K562 (cell line): Measurements from ENCODE around the gene DTX1. TPM values are rescaled to one million over a fixed set of nuclear protein-coding genes. Genes with fewer than 3 reads are reported as not detected.

Experiments used
- ATAC-seq: fragments of 200-7000 bp; cut with Tn5 transposase; 3 replicates; pipeline ENCODE4 v1.9.1; 2020; ENCODE audit warnings: moderate library complexity
- BruUV-seq: library from RNA; stranded (reverse); fragments of 400-500 nt; replicated peaks from 2 replicates; lab custom pipeline; 2021; lab: Mats Ljungman, UMichigan
- CTCF ChIA-PET: fragments of 300-600 bp; formaldehyde crosslinking; extraction: SDS; loops from one replicate; lab custom pipeline; 2021; ENCODE audit warnings: low intra/inter-chr PET ratio; lab: Yijun Ruan, JAX
- POLR2A ChIA-PET: fragments of 300-600, 350-650 bp; sonication (Branson Sonifier 250); formaldehyde crosslinking; extraction: SDS; loops from one replicate; lab custom pipeline; 2021; ENCODE audit warnings: antibody characterized with exemption, inconsistent platforms; lab: Yijun Ruan, JAX
- DNase-seq, 4 experiments: peaks; one replicate each; pipeline versions ENCODE4 v3.0.0 to v3.0.0-alpha.2; 2011 to 2018; ENCODE audit warnings: low spot score in 3 of 4, mixed read lengths in 3 of 4; ENCODE audit errors: extremely low read depth in 1 of 4
- FAIRE-seq: peaks from 2 replicates; lab custom pipeline; 2011; peaks lifted over from hg19 to GRCh38; lab: Jason Lieb, UNC
- H2AFZ ChIP-seq: 2 replicates; pipeline ENCODE4 v1.6.0; 2011; ENCODE audit warnings: low read depth, low read length, control low read depth, inconsistent platforms
- H3K27ac ChIP-seq: fragments of 200-600 bp; 3 replicates; pipeline ENCODE4 v1.8.0; 2011; ENCODE audit warnings: low read depth, mild to moderate bottlenecking, control low read depth, inconsistent platforms, low read length, moderate library complexity, mixed read lengths; ENCODE audit errors: extremely low read depth
- H3K27me3 ChIP-seq, 2 experiments: fragments of 300-600 bp in 1 of 2; 2 replicates in 1 of 2; 3 replicates in 1 of 2; pipeline versions ENCODE4 v1.6.0 to v1.8.0; 2011; ENCODE audit warnings: inconsistent platforms in 2 of 2, low read length in 2 of 2, mild to moderate bottlenecking in 1 of 2, mixed read lengths in 1 of 2, moderate library complexity in 1 of 2; ENCODE audit not compliant: control insufficient read depth in 2 of 2, insufficient read depth in 2 of 2
- H3K36me3 ChIP-seq: fragments of 300-600 bp; 3 replicates; pipeline ENCODE4 v1.8.0; 2011; ENCODE audit warnings: mild to moderate bottlenecking, low read length, inconsistent platforms; ENCODE audit not compliant: control insufficient read depth, insufficient read depth
- H3K4me1 ChIP-seq, 2 experiments: fragments of 200-600 bp in 1 of 2; replicated peaks in 1 of 2; 2 replicates in 1 of 2; 3 replicates in 1 of 2; pipeline versions ENCODE4 v1.5.1 to v1.8.0; 2011; ENCODE audit warnings: inconsistent platforms in 2 of 2, low read length in 2 of 2, mild to moderate bottlenecking in 1 of 2, mixed read lengths in 1 of 2, moderate library complexity in 1 of 2; ENCODE audit not compliant: control insufficient read depth in 2 of 2, insufficient read depth in 2 of 2
- H3K4me2 ChIP-seq: 2 replicates; pipeline ENCODE4 v1.6.1; 2011; ENCODE audit warnings: low read length, control low read depth, inconsistent platforms, mixed read lengths; ENCODE audit not compliant: insufficient read depth
- H3K4me3 ChIP-seq: fragments of 200-600 bp; sonication (generic), shearing (Covaris generic); 2 replicates; pipeline ENCODE4 v1.5.1; 2016; ENCODE audit warnings: control low read depth, inconsistent platforms
- H3K79me2 ChIP-seq: fragments of 200-600 bp; 3 replicates; pipeline ENCODE4 v1.8.0; 2011; ENCODE audit warnings: low read length, inconsistent platforms; ENCODE audit not compliant: control insufficient read depth, insufficient read depth
- H3K9ac ChIP-seq, 2 experiments: 2 replicates each; pipeline versions ENCODE4 v1.6.0 to v1.6.1; 2011; ENCODE audit warnings: low read depth in 2 of 2, low read length in 2 of 2, control low read depth in 1 of 2, inconsistent platforms in 1 of 2, mild to moderate bottlenecking in 1 of 2, mixed read lengths in 1 of 2; ENCODE audit not compliant: insufficient read depth in 1 of 2
- H3K9me1 ChIP-seq: one replicate; pipeline ENCODE4 v1.6.0; 2011; ENCODE audit warnings: inconsistent platforms, mild to moderate bottlenecking, low read length, moderate library complexity; ENCODE audit not compliant: control insufficient read depth, insufficient read depth
- H3K9me3 ChIP-seq: replicated peaks from 2 replicates; pipeline ENCODE4 v1.5.1; 2011; ENCODE audit warnings: low read depth, low read length, inconsistent platforms; ENCODE audit not compliant: control insufficient read depth, insufficient read depth
- H4K20me1 ChIP-seq: replicated peaks from 2 replicates; pipeline ENCODE4 v1.6.1; 2011; ENCODE audit warnings: low read length, inconsistent platforms, mixed read lengths; ENCODE audit not compliant: control insufficient read depth, insufficient read depth
- ARNT ChIP-seq, 2 experiments: fragments of 450-650 bp; IDR thresholded peaks; 2 replicates each; pipeline ENCODE4 v1.6.1; 2016; ENCODE audit warnings: mild to moderate bottlenecking in 1 of 2
- BMI1 ChIP-seq: fragments of 150-350 bp; IDR thresholded peaks from 2 replicates; pipeline ENCODE4 v1.6.1; 2014; ENCODE audit warnings: low read length
- CHD1 ChIP-seq: fragments of 200-600 bp; sonication (generic); IDR thresholded peaks from one replicate; pipeline ENCODE4 v1.6.1; 2012; ENCODE audit warnings: mild to moderate bottlenecking, moderate library complexity, low read length, inconsistent platforms
- DNMT1 ChIP-seq: fragments of 450-650 bp; IDR thresholded peaks from 2 replicates; pipeline ENCODE4 v1.6.1; 2016; ENCODE audit warnings: antibody characterized with exemption, mild to moderate bottlenecking
- DPF2 ChIP-seq: fragments of 450-650 bp; IDR thresholded peaks from 2 replicates; pipeline ENCODE4 v1.6.1; 2016
- HES1 ChIP-seq: fragments of 450-650 bp; IDR thresholded peaks from 2 replicates; pipeline ENCODE4 v1.6.1; 2016; ENCODE audit warnings: low read depth, mild to moderate bottlenecking, moderate library complexity
- KAT7 ChIP-seq: sonication (generic); formaldehyde crosslinking; IDR thresholded peaks from 2 replicates; pipeline ENCODE4 v1.8.0; 2022; ENCODE audit warnings: missing genetic modification reagents, mild to moderate bottlenecking, borderline replicate concordance
- MAFG ChIP-seq: fragments of 450-650 bp; conservative IDR thresholded peaks from 2 replicates; pipeline ENCODE4 v1.6.1; 2016; ENCODE audit warnings: missing genetic modification characterization, missing compliant biosample characterization
- MLLT1 ChIP-seq, 2 experiments: fragments of 450-650 bp; IDR thresholded peaks; 2 replicates each; pipeline ENCODE4 v1.6.1; 2016
- NR2F6 ChIP-seq: fragments of 450-650 bp; formaldehyde crosslinking; IDR thresholded peaks from 2 replicates; pipeline ENCODE4 v1.4.0; 2020; ENCODE audit warnings: mild to moderate bottlenecking
- PHB ChIP-seq: fragments of 250-450 bp; sonication (Bioruptor Pico); IDR thresholded peaks from 2 replicates; pipeline ENCODE4 v1.5.0; 2021
- POLR3A ChIP-seq: IDR thresholded peaks from 2 replicates; pipeline ENCODE4 v1.6.1; 2011; ENCODE audit warnings: borderline replicate concordance, mild to moderate bottlenecking, moderate library complexity; ENCODE audit not compliant: insufficient read length, insufficient read depth; ENCODE audit errors: extremely low read depth
- RUNX1 ChIP-seq: sonication (generic); IDR thresholded peaks from 2 replicates; pipeline ENCODE4 v1.6.1; 2016; ENCODE audit warnings: antibody characterized with exemption, low read depth
- SIN3A ChIP-seq, 2 experiments: fragments of 150-350 bp in 1 of 2; IDR thresholded peaks; 2 replicates each; pipeline ENCODE4 v1.6.1; 2011 to 2016; ENCODE audit warnings: borderline replicate concordance in 2 of 2, low read depth in 2 of 2, low read length in 2 of 2, mild to moderate bottlenecking in 2 of 2, moderate library complexity in 2 of 2; ENCODE audit not compliant: control insufficient read depth in 1 of 2
- SMAD3 ChIP-seq: fragments of 450-650 bp; formaldehyde crosslinking; conservative IDR thresholded peaks from 2 replicates; pipeline ENCODE4 v1.4.0; 2020; ENCODE audit warnings: mild to moderate bottlenecking
- SMARCB1 ChIP-seq: IDR thresholded peaks from 2 replicates; pipeline ENCODE4 v1.6.1; 2011; ENCODE audit warnings: improper control_type of control experiment, low read depth; ENCODE audit not compliant: insufficient read length
- THAP12 ChIP-seq: fragments of 250-450 bp; sonication (Bioruptor Pico); IDR thresholded peaks from 2 replicates; pipeline ENCODE4 v1.9.0; 2021; ENCODE audit warnings: mild to moderate bottlenecking, inconsistent platforms
- ZBTB12 ChIP-seq: fragments of 250-450 bp; sonication (Bioruptor Pico); IDR thresholded peaks from 2 replicates; pipeline ENCODE4 v1.4.0; 2020
- ZNF12 ChIP-seq: sonication (generic); formaldehyde crosslinking; IDR thresholded peaks from 2 replicates; pipeline ENCODE4 v1.4.0; 2020; ENCODE audit warnings: mild to moderate bottlenecking, missing genetic modification reagents
- ZZZ3 ChIP-seq: fragments of 450-650 bp; IDR thresholded peaks from 2 replicates; pipeline ENCODE4 v1.6.1; 2016; ENCODE audit warnings: antibody characterized with exemption, mild to moderate bottlenecking, moderate library complexity
- WGBS: fragments of 100-300 bp; shearing (Covaris generic); methylation state at CpG from one replicate; pipeline ENCODE4 v1.1.6; 2016; ENCODE audit warnings: low coverage, mixed read lengths; ENCODE audit not compliant: insufficient coverage; ENCODE audit errors: missing lambda C conversion rate; 5-methylcytosine and 5-hydroxymethylcytosine counted together
- in situ Hi-C: fragments of 300-500 bp; cut with MboI; formaldehyde crosslinking; loops from 4 replicates; pipeline ENCODE4 v1.15.0; 2018; ENCODE audit warnings: inconsistent platforms, mixed read lengths
- intact Hi-C: fragments of 100-400 bp; cut with micrococcal nuclease; formaldehyde crosslinking; loops from 2 replicates; pipeline ENCODE4 v1.14.2; 2022
- polyA plus RNA-seq, 8 experiments: library from polyadenylated mRNA; depleted of rRNA in 4 of 8; stranded (reverse) in 5 of 8; unstranded in 3 of 8; fragments of >200 nt; fragmentation: Nextera tagmentation in 2 of 8; fragmentation: Illumina TruSeq in 1 of 8; extraction: Ambion mirVana in 2 of 8; extraction: Trizol in 1 of 8; gene quantifications; 2 replicates each; pipeline versions ENCODE4 v1.2.1 to v1.2.3, GENCODE V29; 2011 to 2014; ENCODE audit warnings: inconsistent platforms in 1 of 8, missing spikeins in 1 of 8
- total RNA-seq, 7 experiments: library from RNA; depleted of rRNA in 6 of 7; stranded (reverse); fragments of >200 nt in 6 of 7; fragmentation: Illumina TruSeq in 2 of 7; extraction: Trizol in 2 of 7; gene quantifications; 2 replicates each; pipeline versions ENCODE4 v1.2.1 to v1.2.3, GENCODE V29; 2011 to 2021; ENCODE audit warnings: low replicate concordance in 1 of 7

DTX1 gene
- total and polyA plus RNA-seq, 9 of the 15 experiments (the other 6 are each of a cell fraction or from before 2014, with no cell fraction given) = not detected

GRCh38 chr12:113021500-113021899, 35.0 kb upstream of the DTX1 start:
- no TSS peak for BruUV-seq
- in situ Hi-C loops = no loop called here
- DNase-seq (no peak), ATAC-seq (no peak), FAIRE-seq (no peak)
- ChIA-PET POLR2A (no interaction called here), CTCF (no interaction called here)
- Histone ChIP-seq H3K9me1 (no peaks in the 10 kb centered on the region), H3K79me2 (no peaks in the 10 kb centered on the region), H3K4me3 (no peak overlapping the region), H3K27me3 (peaks cover 3 to 15% of the 10 kb centered on the region in 2 experiments; a peak in 3 of 5 replicates), H3K27ac (no peak overlapping the region), H3K9me3 (no peaks in the 10 kb centered on the region), H2AFZ (no peak overlapping the region), H3K36me3 (no peaks in the 10 kb centered on the region), H3K4me2 (no peak overlapping the region), H4K20me1 (no peaks in the 10 kb centered on the region; the same call in 1 of the 2 replicates), H3K9ac (no peak overlapping the region), H3K4me1 (no peaks in the 10 kb centered on the region)
- WGBS = 0% methylated on average over 1 of the region's 1 CpG
- TF ChIP-seq ZNF12 (CRISPR knock-in tag) (no peak), ZZZ3 (no peak), MAFG (tag) (no peak), PHB (CRISPR knock-in tag) (no peak), ARNT (IDR thresholded peaks at IDR 0.05) (no peak), THAP12 (CRISPR knock-in tag) (no peak), NR2F6 (CRISPR knock-in tag) (no peak), DPF2 (no peak), DNMT1 (no peak), HES1 (no peak), RUNX1 (no peak), MLLT1 (IDR thresholded peaks at IDR 0.05) (no peak), CHD1 (no peak), ZBTB12 (CRISPR knock-in tag) (no peak), POLR3A (no peak), KAT7 (no peak), SMARCB1 (no peak), BMI1 (no peak), SIN3A (IDR thresholded peaks at IDR 0.05; ENCODE audit: borderline replicate concordance in 2 of 2, control insufficient read depth in 1 of 2, low read depth in 2 of 2, low read length in 2 of 2) (no peak), SMAD3 (CRISPR knock-in tag) (no peak)
- intact Hi-C loops = no loop called here
